MM.1S (cell line): Measurements from ENCODE around the gene ZNF664.

Experiments
- DNase-seq: peaks from one replicate; pipeline ENCODE4 v3.0.0-alpha.2; 2015
- H2AFZ ChIP-seq: fragments of 300-600 bp; sonication (generic); 2 replicates; pipeline ENCODE4 v1.6.0; 2016; ENCODE audit warnings: antibody characterized with exemption, low read length
- H3F3A ChIP-seq: fragments of 300-600 bp; sonication (generic); 2 replicates; pipeline ENCODE4 v1.6.1; 2016; ENCODE audit warnings: mild to moderate bottlenecking, antibody characterized with exemption, low read length, moderate library complexity, mixed read lengths; ENCODE audit not compliant: insufficient read depth
- H3K27ac ChIP-seq: fragments of 300-600 bp; sonication (generic); 2 replicates; pipeline ENCODE4 v1.5.1; 2016; ENCODE audit warnings: mild to moderate bottlenecking, low read length
- H3K27me3 ChIP-seq: fragments of 300-600 bp; sonication (generic); replicated peaks from 2 replicates; pipeline ENCODE4 v1.6.0; 2016; ENCODE audit warnings: low read length; ENCODE audit not compliant: insufficient read depth
- H3K36me3 ChIP-seq: fragments of 300-600 bp; sonication (generic); replicated peaks from 2 replicates; pipeline ENCODE4 v1.6.1; 2016; ENCODE audit warnings: mild to moderate bottlenecking, low read length, mixed read lengths; ENCODE audit not compliant: insufficient read depth
- H3K4me1 ChIP-seq: fragments of 300-600 bp; sonication (generic); 2 replicates; pipeline ENCODE4 v1.6.1; 2016; ENCODE audit warnings: low read length, mixed read lengths
- H3K4me2 ChIP-seq: fragments of 300-600 bp; sonication (generic); 2 replicates; pipeline ENCODE4 v1.6.0; 2016; ENCODE audit warnings: low read depth, low read length
- H3K4me3 ChIP-seq: fragments of 300-600 bp; sonication (generic); 2 replicates; pipeline ENCODE4 v1.5.1; 2016; ENCODE audit warnings: low read length, mixed read lengths
- H3K79me2 ChIP-seq: fragments of 300-600 bp; sonication (generic); 2 replicates; pipeline ENCODE4 v1.6.1; 2016; ENCODE audit warnings: mixed run types, low read length, mixed read lengths
- H3K9ac ChIP-seq: fragments of 300-600 bp; sonication (generic); 2 replicates; pipeline ENCODE4 v1.6.1; 2016; ENCODE audit warnings: low read length, mixed read lengths
- H3K9me2 ChIP-seq: fragments of 300-600 bp; sonication (generic); replicated peaks from 2 replicates; pipeline ENCODE4 v1.6.1; 2016; ENCODE audit warnings: mild to moderate bottlenecking, low read length, mixed read lengths; ENCODE audit not compliant: insufficient read depth
- H3K9me3 ChIP-seq: fragments of 300-600 bp; sonication (generic); replicated peaks from 2 replicates; pipeline ENCODE4 v1.6.1; 2016; ENCODE audit warnings: mild to moderate bottlenecking, low read length, mixed read lengths; ENCODE audit not compliant: insufficient read depth
- H4K20me1 ChIP-seq: fragments of 300-600 bp; sonication (generic); 2 replicates; pipeline ENCODE4 v1.6.1; 2016; ENCODE audit warnings: mild to moderate bottlenecking, low read length, moderate library complexity, mixed read lengths; ENCODE audit not compliant: insufficient read depth
- CTCF ChIP-seq: fragments of 300-600 bp; sonication (generic); IDR thresholded peaks from 2 replicates; pipeline ENCODE4 v1.5.1; 2016; ENCODE audit warnings: antibody characterized with exemption, low read length, mixed read lengths
- EZH2 ChIP-seq: fragments of 300-600 bp; sonication (generic); optimal IDR thresholded peaks from 2 replicates; pipeline ENCODE3; 2017; ENCODE audit warnings: low read depth, mild to moderate bottlenecking, antibody characterized with exemption, low read length, mixed read lengths
- EZH2phosphoT487 ChIP-seq: fragments of 300-600 bp; sonication (generic); IDR thresholded peaks from 2 replicates; pipeline ENCODE4 v1.6.1; 2018; ENCODE audit warnings: antibody characterized with exemption, low read length

ZNF664 gene

GRCh38 chr12:123940627-123940966, 32.4 kb upstream of the ZNF664 start:
- no peaks in the 10 kb centered on the region for H3K9me2 ChIP-seq
- no peak overlapping the region for H3K27ac ChIP-seq
- no peak for TF ChIP-seq EZH2
- TF ChIP-seq CTCF: no peak
- TF ChIP-seq EZH2phosphoT487: no peak
- no peaks in the 10 kb centered on the region for H4K20me1 ChIP-seq
- no peak overlapping the region for H3K4me3 ChIP-seq
- H3K27me3 ChIP-seq: no peaks in the 10 kb centered on the region
- no peaks in the 10 kb centered on the region for H3K36me3 ChIP-seq
- no peak overlapping the region for H2AFZ ChIP-seq
- H3K4me2 ChIP-seq: no peak overlapping the region
- no peaks in the 10 kb centered on the region for H3F3A ChIP-seq
- no peaks in the 10 kb centered on the region for H3K4me1 ChIP-seq
- no peaks in the 10 kb centered on the region for H3K79me2 ChIP-seq
- H3K9me3 ChIP-seq: no peaks in the 10 kb centered on the region
- no peak for DNase-seq
- H3K9ac ChIP-seq: no peak overlapping the region

GRCh38 chr12:123941000-123941399, 32.0 kb upstream of the ZNF664 start:
- Histone ChIP-seq H2AFZ (no peak overlapping the region), H3K4me2 (no peak overlapping the region), H3K79me2 (no peaks in the 10 kb centered on the region), H3K9me2 (no peaks in the 10 kb centered on the region), H3K4me1 (no peaks in the 10 kb centered on the region), H4K20me1 (no peaks in the 10 kb centered on the region), H3K9ac (no peak overlapping the region), H3F3A (no peaks in the 10 kb centered on the region), H3K27me3 (no peaks in the 10 kb centered on the region), H3K36me3 (no peaks in the 10 kb centered on the region), H3K27ac (no peak overlapping the region), H3K9me3 (no peaks in the 10 kb centered on the region), H3K4me3 (no peak overlapping the region)
- no peak for DNase-seq
- no peak for TF ChIP-seq CTCF
- TF ChIP-seq EZH2: no peak
- no peak for TF ChIP-seq EZH2phosphoT487

- Histone ChIP-seq H3K27ac (no peak overlapping the region), H3K4me3 (no peak overlapping the region), H3K9me3 (no peaks in the 10 kb centered on the region), H3K9me2 (no peaks in the 10 kb centered on the region), H4K20me1 (no peaks in the 10 kb centered on the region), H2AFZ (no peak overlapping the region), H3K4me1 (no peaks in the 10 kb centered on the region), H3K36me3 (no peaks in the 10 kb centered on the region), H3F3A (no peaks in the 10 kb centered on the region), H3K27me3 (no peaks in the 10 kb centered on the region), H3K4me2 (no peak overlapping the region), H3K9ac (no peak overlapping the region), H3K79me2 (no peaks in the 10 kb centered on the region)
- no peak for DNase-seq
- TF ChIP-seq CTCF (no peak), EZH2phosphoT487 (no peak), EZH2 (no peak)
Measured at GRCh38 chr12:123941624-123942237, 31.3 kb upstream of the ZNF664 start.

GRCh38 chr12:123942238-123942653, 30.8 kb upstream of the ZNF664 start:
- H3K9ac ChIP-seq: no peak overlapping the region
- no peaks in the 10 kb centered on the region for H3K4me1 ChIP-seq
- H3K79me2 ChIP-seq: no peaks in the 10 kb centered on the region
- H3F3A ChIP-seq: no peaks in the 10 kb centered on the region
- no peak overlapping the region for H3K27ac ChIP-seq
- no peak overlapping the region for H3K4me2 ChIP-seq
- no peaks in the 10 kb centered on the region for H3K27me3 ChIP-seq
- no peak for DNase-seq
- no peaks in the 10 kb centered on the region for H3K9me2 ChIP-seq
- H3K36me3 ChIP-seq: no peaks in the 10 kb centered on the region
- no peaks in the 10 kb centered on the region for H3K9me3 ChIP-seq
- no peak overlapping the region for H2AFZ ChIP-seq
- H3K4me3 ChIP-seq: no peak overlapping the region
- TF ChIP-seq EZH2 (no peak), CTCF (no peak)
- H4K20me1 ChIP-seq: no peaks in the 10 kb centered on the region
